Measurements from ENCODE around the gene KIR3DL3.
"Not testable (repeated sequence)": the region's sequence is repeated elsewhere in the genome, so short reads cannot be mapped to it uniquely, and the experiment has no call there.

- not testable (repeated sequence) for TF ChIP-seq CTCF (optimal IDR thresholded peaks at IDR 0.05 in 1 of 3, IDR thresholded peaks at IDR 0.05 in 1 of 3, conservative IDR thresholded peaks at IDR 0.05 in 1 of 3; ENCODE audit: extremely low read depth in 1 of 3, insufficient read depth in 2 of 3, low read length in 3 of 3); EZH2 (IDR thresholded peaks at IDR 0.05; ENCODE audit: low read length)
These were observed 47.0 kb downstream of the KIR3DL3 start for GRCh38 chr19:54771018-54771960.
